ENCODE data around the gene NLRP10.

NLRP10 gene

DNA sequence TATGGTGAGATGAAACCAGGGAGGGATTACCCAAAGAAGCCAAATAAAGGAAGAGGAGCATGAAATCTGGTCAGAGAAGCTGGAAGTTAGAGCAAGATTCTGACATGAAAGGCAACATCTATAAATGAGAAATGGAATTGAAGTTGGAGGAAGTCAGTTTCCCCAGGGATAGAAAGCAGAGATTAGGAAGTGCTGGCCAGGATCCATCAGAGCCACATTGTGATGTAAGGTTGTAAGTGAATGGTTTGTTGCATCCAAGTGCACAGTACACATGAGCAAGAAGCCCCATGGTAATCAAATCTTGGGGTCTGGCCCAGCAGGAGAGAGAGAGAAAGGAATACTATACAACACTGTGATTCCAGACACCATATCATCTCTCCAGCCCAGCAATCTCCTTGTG lies 6.6 kb upstream of the NLRP10 start:
- DNase-seq, result no peak

GRCh38 chr11:7969756-7970646 lies 4.8 kb upstream of the NLRP10 start:
- no peak for DNase-seq

GRCh38 chr11:7968686-7969085 lies 3.4 kb upstream of the NLRP10 start:
- DNase-seq, result no peak

DNA sequence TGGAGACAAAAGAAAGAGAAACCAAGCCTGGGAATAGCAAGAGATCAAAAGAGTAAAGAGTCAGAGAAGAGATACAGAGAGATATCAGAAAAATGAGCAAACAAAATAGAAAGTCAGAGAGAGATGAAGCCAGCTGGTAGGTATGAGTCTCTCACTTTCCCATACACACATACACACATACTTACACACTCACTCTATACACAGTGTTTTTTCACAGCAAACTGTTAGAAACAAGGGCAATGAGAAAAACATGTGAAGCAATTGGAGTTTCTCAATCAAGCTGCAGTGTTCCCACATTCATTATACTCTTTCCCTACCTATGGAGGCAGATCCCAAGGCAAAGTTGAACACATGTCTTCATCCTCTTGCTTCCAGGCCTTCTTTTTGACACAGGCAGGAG lies 2.6 kb upstream of the NLRP10 start:
- DNase-seq, result no peak

GRCh38 chr11:7967097-7967496 lies 1.9 kb upstream of the NLRP10 start:
- no peak for DNase-seq

GRCh38 chr11:7964873-7965272 lies 374 bp downstream of the NLRP10 start:
- DNase-seq, result no peak

DNA sequence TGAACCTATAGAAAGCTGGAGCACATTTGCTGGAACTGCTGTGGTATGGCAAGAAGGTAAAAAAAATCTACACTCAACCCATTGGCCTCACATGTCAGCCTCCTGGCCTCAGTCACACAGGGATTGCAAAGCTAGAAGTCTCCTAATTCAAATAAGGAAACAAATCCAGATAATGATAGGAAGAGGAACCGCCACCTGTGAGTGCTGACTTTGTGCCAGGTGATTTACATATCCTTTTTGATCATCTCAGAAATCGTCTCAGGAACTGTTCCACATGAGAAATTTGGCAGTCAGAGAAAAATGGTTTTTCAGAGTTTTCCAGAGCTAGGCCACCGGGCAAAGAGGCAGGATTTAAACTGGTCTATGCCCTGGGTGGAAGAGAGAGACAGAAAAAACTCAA lies 986 bp downstream of the NLRP10 start:
- no peak for DNase-seq

- no peak for DNase-seq
These were observed 10.1 kb downstream of the NLRP10 start for GRCh38 chr11:7955191-7955590.

- no peak for DNase-seq
These were observed 15.3 kb downstream of the NLRP10 start for GRCh38 chr11:7949934-7950333.

GRCh38 chr11:7944123-7944522 lies 21.1 kb downstream of the NLRP10 start:
- DNase-seq, result no peak

- no peak for DNase-seq
These were observed 23.6 kb downstream of the NLRP10 start, which contains the start of gene OR10A3 for GRCh38 chr11:7941608-7942007. Gene OR10A3, minus strand, starts transcription at chr11:7941708. Its CDS starts 2,188 bp downstream, at chr11:7939520.

DNA sequence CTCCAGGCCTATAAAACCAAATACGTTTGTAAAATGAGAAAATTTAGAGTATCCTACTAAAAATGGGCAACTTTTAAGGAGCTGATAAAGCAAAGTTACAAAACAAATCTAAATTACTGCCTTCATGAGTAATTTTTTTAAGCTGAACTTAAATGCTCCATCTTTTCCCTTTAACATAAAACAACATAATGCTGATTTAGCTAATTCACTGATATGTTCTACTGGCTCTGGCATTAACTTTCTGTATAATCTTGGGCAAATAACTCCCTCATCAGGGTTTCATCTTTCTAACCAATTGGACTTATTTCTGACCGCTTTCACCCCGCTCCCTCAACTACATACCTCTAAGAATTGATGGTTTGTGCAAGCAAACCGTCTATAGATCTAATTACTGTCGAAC lies 24.1 kb downstream of the NLRP10 start:
- no peak for DNase-seq

DNA sequence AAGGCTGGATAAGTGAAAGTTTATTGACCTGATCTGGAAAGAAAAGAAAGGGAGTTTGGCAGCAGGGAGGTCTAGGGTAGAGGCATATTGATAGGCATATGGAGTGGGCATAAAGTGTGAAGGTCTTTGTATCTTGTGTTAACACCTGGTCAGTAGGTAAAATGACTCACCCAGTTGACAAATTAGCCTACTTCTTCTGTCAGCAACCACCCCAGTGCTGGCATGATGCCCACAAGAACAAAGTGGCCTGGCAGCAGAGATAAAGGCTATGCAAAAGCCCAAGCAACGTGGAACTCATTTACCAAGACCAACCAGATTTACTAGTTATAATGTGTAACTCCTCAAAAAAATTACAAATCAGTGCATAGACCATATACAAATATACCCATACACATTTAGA lies 28.6 kb downstream of the NLRP10 start:
- no peak for DNase-seq

GRCh38 chr11:7931168-7931567 lies 34.1 kb downstream of the NLRP10 start, which contains the start of gene OR10A6:
Gene OR10A6, minus strand, starts transcription at chr11:7931268. Its CDS starts 2,606 bp downstream, at chr11:7928662.
- DNase-seq, result no peak

DNA sequence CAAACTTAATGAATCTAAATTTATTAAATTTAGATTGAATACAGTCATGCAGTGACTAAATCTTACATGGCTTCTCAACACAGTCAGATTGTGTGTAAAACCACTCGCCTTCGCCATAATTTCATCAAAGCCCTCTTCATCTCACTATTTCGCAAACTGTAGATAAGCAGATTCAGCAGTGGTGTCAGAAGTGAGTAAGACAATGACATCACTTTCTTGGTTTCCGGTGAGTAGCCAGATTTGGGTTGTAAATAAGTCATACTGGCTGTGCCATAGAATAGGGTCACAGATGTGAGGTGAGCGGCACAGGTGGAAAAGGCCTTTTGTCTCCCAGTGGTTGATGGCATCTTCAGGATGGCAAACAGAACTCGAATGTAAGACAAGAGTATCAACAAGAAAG lies 37.6 kb downstream of the NLRP10 start:
- no peak for DNase-seq

- DNase-seq, result no peak
These were observed 40.7 kb downstream of the NLRP10 start for GRCh38 chr11:7924536-7924935.

DNA sequence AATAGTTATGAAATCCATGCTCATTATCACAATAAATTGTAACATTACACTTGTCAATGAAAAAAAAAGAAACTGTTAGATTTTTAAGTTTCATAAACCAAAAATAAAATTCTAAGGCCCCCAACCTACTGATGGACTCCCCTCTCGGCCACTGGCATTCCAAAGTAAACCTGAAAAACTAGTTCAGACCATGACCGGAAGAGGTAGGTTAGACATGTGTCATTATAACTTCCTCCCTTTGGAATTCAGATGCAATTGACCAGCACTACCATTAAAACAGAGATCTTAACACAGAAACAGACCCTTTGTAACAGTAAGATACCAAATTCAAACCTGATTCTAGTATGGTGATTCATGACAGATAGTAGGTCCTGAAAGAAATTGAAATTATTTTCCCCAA lies 47.1 kb downstream of the NLRP10 start:
- DNase-seq, result no peak
